Measurements from ENCODE around the gene LYZ. TPM values are rescaled to one million over a fixed set of nuclear protein-coding genes. Genes with fewer than 3 reads are reported as not detected.

The LYZ gene
- total RNA-seq, 4 donors from 2014 or later = 83.4 to 760 (median 129) TPM

DNA sequence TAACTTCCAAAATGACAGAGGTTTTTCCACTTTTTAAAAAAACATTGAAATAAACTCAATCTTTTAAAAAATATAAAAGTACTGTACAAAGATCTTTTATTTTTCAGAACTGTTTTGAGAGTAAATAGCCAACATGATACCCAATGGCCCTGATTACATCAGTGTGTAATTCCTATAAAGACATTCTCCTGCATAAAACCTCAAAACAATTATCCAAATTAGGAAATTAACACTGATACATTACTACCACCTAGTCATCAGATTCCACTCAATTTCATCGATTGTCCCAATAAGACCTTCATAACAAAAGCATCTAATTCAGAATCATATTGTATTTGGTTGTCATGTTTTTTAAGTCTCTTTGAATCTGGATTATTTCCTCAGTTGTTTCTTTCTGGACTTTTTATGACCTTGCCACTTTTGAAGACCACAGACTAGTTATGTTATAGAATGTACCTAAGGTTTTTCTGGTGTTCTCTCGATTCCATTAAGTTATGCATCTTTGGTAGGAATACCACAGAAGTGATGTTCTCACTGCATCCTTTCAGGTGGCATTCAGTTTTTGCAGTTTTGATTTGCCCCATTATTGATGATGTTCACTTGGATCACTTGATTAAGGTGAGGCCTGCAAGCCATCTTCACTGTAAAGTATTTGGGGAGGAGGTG is 7.3 kb downstream of the LYZ start:
- TF ChIP-seq, protein P1, sequence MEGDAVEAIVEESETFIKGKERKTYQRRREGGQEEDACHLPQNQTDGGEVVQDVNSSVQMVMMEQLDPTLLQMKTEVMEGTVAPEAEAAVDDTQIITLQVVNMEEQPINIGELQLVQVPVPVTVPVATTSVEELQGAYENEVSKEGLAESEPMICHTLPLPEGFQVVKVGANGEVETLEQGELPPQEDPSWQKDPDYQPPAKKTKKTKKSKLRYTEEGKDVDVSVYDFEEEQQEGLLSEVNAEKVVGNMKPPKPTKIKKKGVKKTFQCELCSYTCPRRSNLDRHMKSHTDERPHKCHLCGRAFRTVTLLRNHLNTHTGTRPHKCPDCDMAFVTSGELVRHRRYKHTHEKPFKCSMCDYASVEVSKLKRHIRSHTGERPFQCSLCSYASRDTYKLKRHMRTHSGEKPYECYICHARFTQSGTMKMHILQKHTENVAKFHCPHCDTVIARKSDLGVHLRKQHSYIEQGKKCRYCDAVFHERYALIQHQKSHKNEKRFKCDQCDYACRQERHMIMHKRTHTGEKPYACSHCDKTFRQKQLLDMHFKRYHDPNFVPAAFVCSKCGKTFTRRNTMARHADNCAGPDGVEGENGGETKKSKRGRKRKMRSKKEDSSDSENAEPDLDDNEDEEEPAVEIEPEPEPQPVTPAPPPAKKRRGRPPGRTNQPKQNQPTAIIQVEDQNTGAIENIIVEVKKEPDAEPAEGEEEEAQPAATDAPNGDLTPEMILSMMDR (IDR thresholded peaks at IDR 0.05) = no peak
- no peak for TF ChIP-seq POLR2A (IDR thresholded peaks at IDR 0.05)
- H3K27me3 ChIP-seq = no peaks in the 10 kb centered on the region

DNA sequence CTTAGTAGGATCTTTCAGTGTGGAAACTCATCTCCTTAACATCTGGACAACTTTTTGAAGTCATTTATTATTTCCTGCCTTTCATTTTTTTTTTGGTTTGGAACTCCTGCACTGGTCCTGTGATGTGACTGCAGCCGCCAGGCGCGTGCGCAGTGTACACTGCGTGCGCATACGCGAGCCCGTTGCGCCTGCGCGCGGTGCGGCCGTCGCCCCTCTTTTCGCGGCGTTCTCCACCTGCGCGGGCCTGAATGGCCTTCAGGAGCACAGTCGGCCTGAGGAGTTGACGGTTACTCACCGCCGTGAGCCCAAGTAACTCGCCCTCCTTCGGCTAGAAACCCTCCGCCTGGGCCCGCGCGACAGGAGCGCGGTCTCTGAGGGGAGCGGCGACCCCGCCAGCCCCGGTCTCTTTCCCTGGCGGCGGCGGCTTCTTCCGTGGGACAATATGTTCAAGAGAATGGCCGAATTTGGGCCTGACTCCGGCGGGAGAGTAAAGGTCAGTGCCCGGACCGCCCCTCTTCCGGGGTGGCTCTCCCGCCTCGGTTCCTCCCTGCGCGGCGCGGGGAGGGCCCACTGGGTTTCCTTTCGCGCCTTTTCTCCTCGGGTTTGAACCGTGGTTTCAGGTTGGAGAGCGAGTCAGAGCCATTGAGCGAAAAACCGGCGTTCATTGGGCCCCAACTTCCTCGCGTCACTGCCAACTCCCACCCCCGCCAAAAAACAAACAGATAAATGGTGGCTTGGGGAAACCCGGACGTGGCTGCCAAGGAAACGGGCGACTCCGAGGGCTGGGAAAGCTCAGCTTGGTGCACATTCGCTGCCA is 11.6 kb downstream of the LYZ start, which contains the start of gene YEATS4:
Gene YEATS4, plus strand, starts transcription at position 213 of the 817 bp plus-strand sequence. Its CDS starts 230 bp downstream, at position 443.
- DNase-seq = peak; percentile 82 to 93 (median 87)
- H3K4me1 ChIP-seq = peaks cover 0 to 14% (median 2%) of the 10 kb centered on the region in 4 donors

More for the DNA sequence above, 7.3 kb downstream of the LYZ start:
- no peak overlapping the region for H3K4me3 ChIP-seq
- no peak for DNase-seq
- no peaks in the 10 kb centered on the region for H3K9me3 ChIP-seq
- peaks cover 0 to 10% (median 2%) of the 10 kb centered on the region in 4 donors for H3K4me1 ChIP-seq
- H3K27ac ChIP-seq = no peak overlapping the region
- no peaks in the 10 kb centered on the region for H3K36me3 ChIP-seq

DNA sequence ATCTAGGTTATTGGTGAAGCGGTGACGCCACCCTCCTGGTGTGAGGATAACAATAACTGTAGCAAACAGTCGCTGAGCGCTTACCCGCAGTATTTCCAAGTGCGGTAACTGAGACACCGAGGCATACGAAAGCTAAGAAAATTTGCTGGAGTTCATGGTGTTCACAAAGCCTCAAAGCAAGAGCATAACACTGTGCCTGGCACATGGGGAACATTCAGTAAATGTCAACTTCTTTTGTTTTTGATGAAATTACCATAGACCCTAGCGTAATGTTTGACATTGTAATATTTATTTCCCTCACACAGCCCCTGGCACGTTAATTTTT is 12.1 kb downstream of the LYZ start:
- H3K36me3 ChIP-seq = no peaks in the 10 kb centered on the region
- no peaks in the 10 kb centered on the region for H3K9me3 ChIP-seq
- peak overlapping the region; percentile 97 to 99 (median 99) for H3K27ac ChIP-seq
- peak overlapping the region; percentile 81 to 94 (median 87) for H3K4me3 ChIP-seq
- TF ChIP-seq, protein P1 (IDR thresholded peaks at IDR 0.05) = no peak
- no peak for TF ChIP-seq POLR2A (IDR thresholded peaks at IDR 0.05)
- no peaks in the 10 kb centered on the region for H3K27me3 ChIP-seq
- no peak for DNase-seq
- peaks cover 0 to 14% (median 2%) of the 10 kb centered on the region in 4 donors for H3K4me1 ChIP-seq

More for the DNA sequence above, 11.6 kb downstream of the LYZ start, which contains the start of gene YEATS4:
- TF ChIP-seq, protein P1 (IDR thresholded peaks at IDR 0.05) = peak in 2 of 6 experiments; percentile 11 to 14
- TF ChIP-seq POLR2A (IDR thresholded peaks at IDR 0.05) = peak; percentile 63 to 68
- Histone ChIP-seq H3K9me3 (no peaks in the 10 kb centered on the region), H3K36me3 (no peaks in the 10 kb centered on the region), H3K4me3 (peak within 1 kb of the TSS; percentile 81 to 94 (median 87)), H3K27ac (peak within 1 kb of the TSS; percentile 97 to 99 (median 99)), H3K27me3 (no peaks in the 10 kb centered on the region)

DNA sequence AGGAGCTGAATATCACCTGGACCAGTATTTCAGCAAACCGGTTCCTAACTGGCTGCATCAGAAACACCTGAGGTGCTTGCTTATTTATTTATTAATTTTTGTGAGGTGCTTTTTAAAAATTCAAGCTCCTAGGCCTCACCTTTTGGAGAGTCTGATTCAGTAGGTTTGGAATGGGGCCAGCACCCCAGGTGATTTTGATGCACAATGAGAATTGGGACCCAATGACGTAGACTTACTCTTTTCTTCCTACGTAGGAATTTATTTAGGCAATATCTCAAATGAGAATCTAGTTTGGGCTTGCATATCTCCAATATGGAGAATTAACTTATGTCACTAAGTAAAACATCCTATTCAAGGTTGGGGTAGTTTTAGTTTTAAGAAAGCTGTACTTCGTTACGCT is 18.6 kb downstream of the LYZ start:
- Histone ChIP-seq H3K4me1 (no peaks in the 10 kb centered on the region), H3K36me3 (peaks cover 0 to 27% (median 0%) of the 10 kb centered on the region in 3 donors), H3K27me3 (no peaks in the 10 kb centered on the region), H3K27ac (no peak overlapping the region), H3K4me3 (no peak overlapping the region), H3K9me3 (no peaks in the 10 kb centered on the region)
- DNase-seq = no peak
- no peak for TF ChIP-seq POLR2A (IDR thresholded peaks at IDR 0.05)
- TF ChIP-seq, protein P1 (IDR thresholded peaks at IDR 0.05) = no peak

DNA sequence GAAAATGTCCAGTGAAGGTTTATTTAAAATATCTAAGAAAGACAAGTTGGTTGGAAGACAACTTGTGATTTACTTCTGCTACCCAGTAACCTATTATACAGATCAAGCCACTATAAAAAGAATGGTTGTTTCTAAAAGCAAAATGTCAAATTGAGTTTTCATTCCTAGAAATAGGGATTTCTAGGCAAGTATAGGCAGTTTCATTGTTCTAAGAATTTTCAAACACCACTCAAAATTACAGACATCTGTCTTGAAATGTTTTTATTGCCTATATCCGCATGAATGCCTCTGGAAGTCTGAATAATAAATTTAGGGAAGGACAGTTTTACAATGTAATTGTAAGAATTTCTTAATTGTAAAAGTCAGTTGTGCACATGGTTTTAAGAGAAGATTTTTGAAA is 20.0 kb downstream of the LYZ start:
- H3K27me3 ChIP-seq = no peaks in the 10 kb centered on the region
- H3K4me3 ChIP-seq = no peak overlapping the region
- TF ChIP-seq POLR2A (IDR thresholded peaks at IDR 0.05) = no peak
- TF ChIP-seq, protein P1 (IDR thresholded peaks at IDR 0.05) = no peak
- no peaks in the 10 kb centered on the region for H3K9me3 ChIP-seq
- peaks cover 0 to 36% (median 0%) of the 10 kb centered on the region in 3 donors for H3K36me3 ChIP-seq
- no peak overlapping the region for H3K27ac ChIP-seq
- DNase-seq = no peak
- H3K4me1 ChIP-seq = no peaks in the 10 kb centered on the region
